ENCODE measurements around the gene MB21D2.

The MB21D2 gene

GRCh38 chr3:192827863-192828594 is 89.6 kb downstream of the MB21D2 start:
- Histone ChIP-seq H3K36me3 (ENCODE audit: control insufficient read depth in 5 of 5, insufficient read depth in 5 of 5, low read length in 5 of 5) (no peaks in the 10 kb centered on the region), H3K27ac (ENCODE audit: low read depth, low read length) (no peak overlapping the region), H3K4me1 (ENCODE audit: control insufficient read depth in 5 of 5, insufficient read depth in 5 of 5, low read length in 5 of 5) (peaks cover 2 to 29% (median 27%) of the 10 kb centered on the region in 5 donors), H3K27me3 (ENCODE audit: control insufficient read depth in 5 of 5, insufficient read depth in 4 of 5, low read length in 5 of 5) (no peaks in the 10 kb centered on the region), H3K4me3 (ENCODE audit: low read depth in 1 of 5, low read length in 5 of 5) (no peak overlapping the region), H3K9me3 (ENCODE audit: control insufficient read depth in 5 of 5, low read length in 5 of 5) (no peaks in the 10 kb centered on the region), H3K9ac (ENCODE audit: low read length in 5 of 5) (no peak overlapping the region)

GRCh38 chr3:192827208-192827607 is 90.4 kb downstream of the MB21D2 start:
- Histone ChIP-seq H3K27ac (ENCODE audit: low read depth, low read length) (no peak overlapping the region), H3K4me1 (ENCODE audit: control insufficient read depth in 5 of 5, insufficient read depth in 5 of 5, low read length in 5 of 5) (peaks cover 2 to 28% (median 22%) of the 10 kb centered on the region in 5 donors), H3K9me3 (ENCODE audit: control insufficient read depth in 5 of 5, low read length in 5 of 5) (no peaks in the 10 kb centered on the region), H3K27me3 (ENCODE audit: control insufficient read depth in 5 of 5, insufficient read depth in 4 of 5, low read length in 5 of 5) (no peaks in the 10 kb centered on the region), H3K4me3 (ENCODE audit: low read depth in 1 of 5, low read length in 5 of 5) (no peak overlapping the region), H3K9ac (ENCODE audit: low read length in 5 of 5) (no peak overlapping the region), H3K36me3 (ENCODE audit: control insufficient read depth in 5 of 5, insufficient read depth in 5 of 5, low read length in 5 of 5) (no peaks in the 10 kb centered on the region)

DNA sequence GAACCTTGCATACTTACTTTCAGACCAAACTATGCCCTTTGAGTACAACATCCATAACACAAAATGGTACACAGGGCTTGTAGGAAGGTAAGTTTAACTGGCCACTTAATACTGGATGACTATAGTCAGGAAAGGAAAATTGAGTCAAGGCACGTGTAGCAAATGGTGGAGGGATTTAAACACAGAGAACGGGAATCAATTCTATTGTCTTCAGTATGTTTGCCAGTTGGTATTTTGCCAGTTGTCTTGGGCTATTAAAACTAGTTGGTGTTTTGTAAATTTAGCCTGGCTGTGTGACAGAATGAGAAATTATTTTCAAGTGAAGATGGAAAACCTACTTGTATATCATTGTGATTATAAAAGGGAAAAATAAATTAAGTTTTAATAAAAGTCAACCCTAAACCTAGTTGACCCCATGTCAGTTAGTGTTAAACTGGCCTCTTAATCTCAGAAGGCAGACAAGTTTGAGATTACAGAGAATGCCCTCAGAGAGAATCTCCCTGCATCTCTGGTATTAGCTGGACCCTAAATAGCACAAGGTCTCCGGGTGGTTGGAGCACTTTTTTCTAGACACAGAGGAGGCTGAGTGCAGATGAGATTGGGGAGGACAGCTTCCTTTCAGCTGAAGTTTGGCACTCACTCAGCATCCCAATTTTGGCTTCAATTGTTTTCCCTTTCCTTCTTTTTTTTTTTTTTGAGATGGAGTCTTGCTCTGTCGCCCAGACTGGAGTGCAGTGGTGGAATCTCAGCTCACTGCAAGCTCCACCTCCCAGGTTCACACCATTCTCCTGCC is 91.2 kb downstream of the MB21D2 start:
- Histone ChIP-seq H3K4me3 (ENCODE audit: low read depth in 1 of 5, low read length in 5 of 5) (no peak overlapping the region), H3K36me3 (ENCODE audit: control insufficient read depth in 5 of 5, insufficient read depth in 5 of 5, low read length in 5 of 5) (no peaks in the 10 kb centered on the region), H3K27me3 (ENCODE audit: control insufficient read depth in 5 of 5, insufficient read depth in 4 of 5, low read length in 5 of 5) (no peaks in the 10 kb centered on the region), H3K4me1 (ENCODE audit: control insufficient read depth in 5 of 5, insufficient read depth in 5 of 5, low read length in 5 of 5) (peaks cover 2 to 23% (median 22%) of the 10 kb centered on the region in 5 donors), H3K9me3 (ENCODE audit: control insufficient read depth in 5 of 5, low read length in 5 of 5) (no peaks in the 10 kb centered on the region), H3K9ac (ENCODE audit: low read length in 5 of 5) (no peak overlapping the region), H3K27ac (ENCODE audit: low read depth, low read length) (no peak overlapping the region)

- no peak overlapping the region for H3K4me3 ChIP-seq (ENCODE audit: low read depth in 1 of 5, low read length in 5 of 5)
- H3K9me3 ChIP-seq (ENCODE audit: control insufficient read depth in 5 of 5, low read length in 5 of 5) = no peaks in the 10 kb centered on the region
- no peaks in the 10 kb centered on the region for H3K27me3 ChIP-seq (ENCODE audit: control insufficient read depth in 5 of 5, insufficient read depth in 4 of 5, low read length in 5 of 5)
- H3K4me1 ChIP-seq (ENCODE audit: control insufficient read depth in 5 of 5, insufficient read depth in 5 of 5, low read length in 5 of 5) = peaks cover 2 to 18% (median 17%) of the 10 kb centered on the region in 5 donors
- H3K36me3 ChIP-seq (ENCODE audit: control insufficient read depth in 5 of 5, insufficient read depth in 5 of 5, low read length in 5 of 5) = no peaks in the 10 kb centered on the region
- no peak overlapping the region for H3K27ac ChIP-seq (ENCODE audit: low read depth, low read length)
- H3K9ac ChIP-seq (ENCODE audit: low read length in 5 of 5) = no peak overlapping the region
Measured at GRCh38 chr3:192825657-192826200, 91.9 kb downstream of the MB21D2 start.

DNA sequence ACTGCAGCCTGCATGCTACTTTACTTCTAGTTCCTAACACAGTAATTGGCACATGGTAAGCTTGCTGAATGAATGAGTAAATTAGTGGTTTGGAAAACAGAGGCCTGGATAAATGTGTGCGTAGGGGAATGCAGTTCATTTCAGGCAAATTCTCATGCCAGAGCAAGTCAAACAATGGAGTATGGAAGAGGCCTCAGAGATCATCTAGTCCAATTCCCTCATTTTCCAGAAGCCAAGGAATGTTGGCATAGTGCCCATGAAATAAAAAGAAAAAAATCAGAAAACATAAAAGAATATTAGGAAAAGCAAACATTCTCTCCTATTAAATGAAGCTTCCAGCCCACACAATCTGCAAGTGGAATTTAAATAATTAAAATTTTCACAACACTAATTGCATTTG is 92.4 kb downstream of the MB21D2 start:
- Histone ChIP-seq H3K4me3 (ENCODE audit: low read depth in 1 of 5, low read length in 5 of 5) (no peak overlapping the region), H3K36me3 (ENCODE audit: control insufficient read depth in 5 of 5, insufficient read depth in 5 of 5, low read length in 5 of 5) (no peaks in the 10 kb centered on the region), H3K4me1 (ENCODE audit: control insufficient read depth in 5 of 5, insufficient read depth in 5 of 5, low read length in 5 of 5) (peaks cover 2 to 18% (median 17%) of the 10 kb centered on the region in 5 donors), H3K9me3 (ENCODE audit: control insufficient read depth in 5 of 5, low read length in 5 of 5) (no peaks in the 10 kb centered on the region), H3K9ac (ENCODE audit: low read length in 5 of 5) (no peak overlapping the region), H3K27me3 (ENCODE audit: control insufficient read depth in 5 of 5, insufficient read depth in 4 of 5, low read length in 5 of 5) (no peaks in the 10 kb centered on the region), H3K27ac (ENCODE audit: low read depth, low read length) (no peak overlapping the region)

DNA sequence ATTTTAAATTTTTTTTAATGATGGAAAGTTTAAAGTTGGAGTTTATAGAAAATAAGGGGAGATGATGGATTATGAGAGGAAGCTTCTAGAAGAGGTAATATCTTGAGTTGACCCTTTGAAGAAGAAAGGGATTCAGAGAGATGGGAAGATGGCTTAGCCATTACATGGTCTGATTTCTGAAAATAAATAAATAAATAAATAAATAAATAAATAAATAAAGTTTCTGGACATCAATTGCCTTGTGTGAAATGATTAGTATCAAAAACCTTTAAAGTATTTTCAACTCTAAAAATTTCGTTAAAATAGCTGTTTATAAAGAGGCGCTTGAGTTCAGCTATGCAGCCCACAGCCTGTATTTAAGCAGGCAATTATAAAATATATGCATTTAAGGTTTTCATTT is 93.3 kb downstream of the MB21D2 start:
- Histone ChIP-seq H3K36me3 (ENCODE audit: control insufficient read depth in 5 of 5, insufficient read depth in 5 of 5, low read length in 5 of 5) (no peaks in the 10 kb centered on the region), H3K9me3 (ENCODE audit: control insufficient read depth in 5 of 5, low read length in 5 of 5) (no peaks in the 10 kb centered on the region), H3K27me3 (ENCODE audit: control insufficient read depth in 5 of 5, insufficient read depth in 4 of 5, low read length in 5 of 5) (no peaks in the 10 kb centered on the region), H3K27ac (ENCODE audit: low read depth, low read length) (no peak overlapping the region), H3K4me3 (ENCODE audit: low read depth in 1 of 5, low read length in 5 of 5) (no peak overlapping the region), H3K4me1 (ENCODE audit: control insufficient read depth in 5 of 5, insufficient read depth in 5 of 5, low read length in 5 of 5) (peaks cover 2 to 19% (median 18%) of the 10 kb centered on the region in 5 donors), H3K9ac (ENCODE audit: low read length in 5 of 5) (no peak overlapping the region)

- Histone ChIP-seq H3K9me3 (ENCODE audit: control insufficient read depth in 5 of 5, low read length in 5 of 5) (no peaks in the 10 kb centered on the region), H3K27me3 (ENCODE audit: control insufficient read depth in 5 of 5, insufficient read depth in 4 of 5, low read length in 5 of 5) (no peaks in the 10 kb centered on the region), H3K4me3 (ENCODE audit: low read depth in 1 of 5, low read length in 5 of 5) (no peak overlapping the region), H3K4me1 (ENCODE audit: control insufficient read depth in 5 of 5, insufficient read depth in 5 of 5, low read length in 5 of 5) (peaks cover under 1 to 22% (median 19%) of the 10 kb centered on the region in 5 donors), H3K36me3 (ENCODE audit: control insufficient read depth in 5 of 5, insufficient read depth in 5 of 5, low read length in 5 of 5) (no peaks in the 10 kb centered on the region), H3K27ac (ENCODE audit: low read depth, low read length) (no peak overlapping the region), H3K9ac (ENCODE audit: low read length in 5 of 5) (no peak overlapping the region)
Measured at GRCh38 chr3:192821161-192821560, 96.5 kb downstream of the MB21D2 start.

DNA sequence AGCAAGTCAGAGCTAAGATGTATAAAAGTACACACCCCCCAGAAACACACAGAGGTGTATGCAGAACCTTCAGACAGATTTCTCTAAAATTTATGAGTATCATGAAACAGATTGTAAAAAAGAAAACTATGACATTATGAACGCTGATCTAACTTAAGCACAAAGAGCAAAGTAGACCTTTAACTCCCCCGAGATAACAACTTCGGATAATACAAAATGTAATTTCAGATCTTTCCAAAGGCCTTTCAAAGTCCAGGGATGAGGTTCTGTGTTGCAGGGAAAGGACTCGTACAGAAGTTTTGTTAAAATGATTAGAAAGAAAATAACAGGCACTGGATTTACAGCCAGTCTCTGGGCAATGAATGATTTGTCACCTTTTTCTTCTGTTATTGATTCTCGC is 97.5 kb downstream of the MB21D2 start:
- no peak overlapping the region for H3K9ac ChIP-seq (ENCODE audit: low read length in 5 of 5)
- no peak overlapping the region for H3K27ac ChIP-seq (ENCODE audit: low read depth, low read length)
- H3K4me1 ChIP-seq (ENCODE audit: control insufficient read depth in 5 of 5, insufficient read depth in 5 of 5, low read length in 5 of 5) = peaks cover 0 to 12% (median 9%) of the 10 kb centered on the region in 5 donors
- H3K4me3 ChIP-seq (ENCODE audit: low read depth in 1 of 5, low read length in 5 of 5) = no peak overlapping the region
- H3K9me3 ChIP-seq (ENCODE audit: control insufficient read depth in 5 of 5, low read length in 5 of 5) = no peaks in the 10 kb centered on the region
- no peaks in the 10 kb centered on the region for H3K36me3 ChIP-seq (ENCODE audit: control insufficient read depth in 5 of 5, insufficient read depth in 5 of 5, low read length in 5 of 5)
- H3K27me3 ChIP-seq (ENCODE audit: control insufficient read depth in 5 of 5, insufficient read depth in 4 of 5, low read length in 5 of 5) = no peaks in the 10 kb centered on the region

- Histone ChIP-seq H3K4me3 (ENCODE audit: low read depth in 1 of 5, low read length in 5 of 5) (no peak overlapping the region), H3K27ac (ENCODE audit: low read depth, low read length) (no peak overlapping the region), H3K4me1 (ENCODE audit: control insufficient read depth in 5 of 5, insufficient read depth in 5 of 5, low read length in 5 of 5) (peaks cover 0 to 9% (median 5%) of the 10 kb centered on the region in 5 donors), H3K27me3 (ENCODE audit: control insufficient read depth in 5 of 5, insufficient read depth in 4 of 5, low read length in 5 of 5) (no peaks in the 10 kb centered on the region), H3K9ac (ENCODE audit: low read length in 5 of 5) (no peak overlapping the region), H3K9me3 (ENCODE audit: control insufficient read depth in 5 of 5, low read length in 5 of 5) (no peaks in the 10 kb centered on the region), H3K36me3 (ENCODE audit: control insufficient read depth in 5 of 5, insufficient read depth in 5 of 5, low read length in 5 of 5) (no peaks in the 10 kb centered on the region)
Measured at GRCh38 chr3:192819001-192819569, 98.6 kb downstream of the MB21D2 start.

DNA sequence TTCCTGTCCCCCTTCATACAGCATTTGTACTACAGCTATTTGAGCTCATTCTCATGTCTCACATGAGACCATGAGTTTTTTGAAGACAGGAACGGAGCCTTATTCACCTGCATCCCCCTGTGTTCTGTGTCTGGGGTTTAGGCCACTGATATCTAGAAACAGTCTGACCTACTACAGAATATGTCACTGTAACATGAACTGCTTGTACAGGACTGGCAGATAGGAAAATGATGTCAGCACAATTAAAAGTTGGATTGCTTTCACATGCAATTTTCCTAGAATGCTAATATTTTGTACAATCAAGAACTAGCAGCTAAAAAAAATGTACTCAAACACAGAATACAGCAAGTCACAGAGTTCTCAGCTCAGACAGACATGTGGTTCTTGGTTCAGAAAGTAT is 99.5 kb downstream of the MB21D2 start:
- Histone ChIP-seq H3K9me3 (ENCODE audit: control insufficient read depth in 5 of 5, low read length in 5 of 5) (no peaks in the 10 kb centered on the region), H3K27me3 (ENCODE audit: control insufficient read depth in 5 of 5, insufficient read depth in 4 of 5, low read length in 5 of 5) (no peaks in the 10 kb centered on the region), H3K27ac (ENCODE audit: low read depth, low read length) (no peak overlapping the region), H3K36me3 (ENCODE audit: control insufficient read depth in 5 of 5, insufficient read depth in 5 of 5, low read length in 5 of 5) (no peaks in the 10 kb centered on the region), H3K9ac (ENCODE audit: low read length in 5 of 5) (no peak overlapping the region), H3K4me3 (ENCODE audit: low read depth in 1 of 5, low read length in 5 of 5) (no peak overlapping the region), H3K4me1 (ENCODE audit: control insufficient read depth in 5 of 5, insufficient read depth in 5 of 5, low read length in 5 of 5) (peaks cover 0 to 9% (median 5%) of the 10 kb centered on the region in 5 donors)
